RWPE2 (cell line): ENCODE results near the gene EEF2K.
"Not testable (repeated sequence)": the region's sequence is repeated elsewhere in the genome, so short reads cannot be mapped to it uniquely, and the experiment has no call there.

ENCODE experiments used
- ATAC-seq: fragments of 200-7000 bp; cut with Tn5 transposase; 3 replicates; pipeline ENCODE4 v1.9.1; 2021; ENCODE audit warnings: low read depth
- DNase-seq: peaks from one replicate; pipeline ENCODE4 v3.0.0-alpha.2; 2020; ENCODE audit warnings: low spot score
- H3K27ac ChIP-seq: fragments of 450-650 bp; 2 replicates; pipeline ENCODE4 v1.5.1; 2017; ENCODE audit warnings: mild to moderate bottlenecking; ENCODE audit not compliant: poor library complexity, severe bottlenecking
- H3K27me3 ChIP-seq: fragments of 250-450 bp; sonication (Bioruptor Pico); 2 replicates; pipeline ENCODE4 v1.5.1; 2021; ENCODE audit warnings: mild to moderate bottlenecking, moderate library complexity; ENCODE audit not compliant: insufficient read depth, poor library complexity, severe bottlenecking
- H3K36me3 ChIP-seq: fragments of 250-450 bp; sonication (Bioruptor Pico); 2 replicates; pipeline ENCODE4 v1.5.1; 2020; ENCODE audit warnings: low read depth, mild to moderate bottlenecking, moderate library complexity
- H3K4me1 ChIP-seq: fragments of 250-450 bp; sonication (Bioruptor Pico); 2 replicates; pipeline ENCODE4 v1.5.1; 2021; ENCODE audit warnings: mild to moderate bottlenecking, moderate library complexity; ENCODE audit not compliant: insufficient read depth, poor library complexity, severe bottlenecking
- H3K4me3 ChIP-seq: fragments of 250-450 bp; sonication (Bioruptor Pico); 2 replicates; pipeline ENCODE4 v1.5.1; 2021; ENCODE audit warnings: mild to moderate bottlenecking, moderate library complexity; ENCODE audit not compliant: severe bottlenecking
- H3K9me3 ChIP-seq: fragments of 250-450 bp; sonication (Bioruptor Pico); 2 replicates; pipeline ENCODE4 v1.5.1; 2021; ENCODE audit warnings: mild to moderate bottlenecking, moderate library complexity; ENCODE audit not compliant: severe bottlenecking
- TF ChIP-seq, protein P1 (sequence below): fragments of 450-650 bp; IDR thresholded peaks from one replicate; pipeline ENCODE4 v1.5.1; 2017; ENCODE audit warnings: mild to moderate bottlenecking, moderate library complexity; ENCODE audit not compliant: poor library complexity, severe bottlenecking

The EEF2K gene

DNA sequence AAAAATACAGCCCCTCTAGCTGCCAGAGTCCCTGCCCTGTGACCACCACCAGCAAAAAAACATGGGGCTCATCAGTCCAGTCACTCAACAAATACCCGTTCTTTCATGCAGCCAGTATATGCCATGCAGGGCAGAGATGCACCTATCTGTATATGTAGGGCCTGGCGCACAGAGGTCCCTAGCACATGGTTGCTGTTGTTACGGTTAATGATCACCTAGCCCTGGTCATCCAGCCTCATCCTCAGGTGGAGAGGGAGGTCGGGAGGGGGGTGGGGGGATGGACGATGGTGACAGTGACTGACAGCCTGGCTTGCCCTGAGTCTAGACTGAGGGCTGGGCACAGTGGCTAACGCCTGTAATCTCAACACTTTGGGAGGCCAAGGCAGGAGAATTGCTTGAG, 42.3 kb upstream of the EEF2K start:
- no peaks in the 10 kb centered on the region for H3K9me3 ChIP-seq

DNA sequence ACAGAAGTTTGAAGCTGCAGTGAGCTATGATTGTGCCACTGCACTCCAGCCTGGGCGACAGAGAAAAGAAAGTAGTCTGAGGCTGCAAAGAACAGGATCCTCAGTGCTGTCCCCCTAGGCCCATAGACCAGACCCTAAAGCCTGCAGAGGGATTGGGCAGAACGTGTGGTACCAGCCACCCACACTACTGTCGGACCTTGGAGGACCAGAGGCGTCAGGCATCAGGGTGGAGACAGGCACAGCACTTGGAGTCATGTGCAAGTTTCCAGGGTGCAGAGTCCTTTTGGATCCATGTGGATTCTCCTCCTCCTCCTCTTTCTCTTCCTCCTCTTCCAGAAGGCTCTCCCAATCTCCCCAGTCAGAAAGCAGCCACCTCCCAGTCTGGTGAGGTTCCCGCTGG, 41.6 kb upstream of the EEF2K start:
- Histone ChIP-seq H3K4me3 (no peak overlapping the region), H3K9me3 (no peaks in the 10 kb centered on the region), H3K27ac (no peak overlapping the region), H3K4me1 (no peaks in the 10 kb centered on the region), H3K27me3 (peaks cover 16% of the 10 kb centered on the region), H3K36me3 (no peaks in the 10 kb centered on the region)
- TF ChIP-seq, protein P1, sequence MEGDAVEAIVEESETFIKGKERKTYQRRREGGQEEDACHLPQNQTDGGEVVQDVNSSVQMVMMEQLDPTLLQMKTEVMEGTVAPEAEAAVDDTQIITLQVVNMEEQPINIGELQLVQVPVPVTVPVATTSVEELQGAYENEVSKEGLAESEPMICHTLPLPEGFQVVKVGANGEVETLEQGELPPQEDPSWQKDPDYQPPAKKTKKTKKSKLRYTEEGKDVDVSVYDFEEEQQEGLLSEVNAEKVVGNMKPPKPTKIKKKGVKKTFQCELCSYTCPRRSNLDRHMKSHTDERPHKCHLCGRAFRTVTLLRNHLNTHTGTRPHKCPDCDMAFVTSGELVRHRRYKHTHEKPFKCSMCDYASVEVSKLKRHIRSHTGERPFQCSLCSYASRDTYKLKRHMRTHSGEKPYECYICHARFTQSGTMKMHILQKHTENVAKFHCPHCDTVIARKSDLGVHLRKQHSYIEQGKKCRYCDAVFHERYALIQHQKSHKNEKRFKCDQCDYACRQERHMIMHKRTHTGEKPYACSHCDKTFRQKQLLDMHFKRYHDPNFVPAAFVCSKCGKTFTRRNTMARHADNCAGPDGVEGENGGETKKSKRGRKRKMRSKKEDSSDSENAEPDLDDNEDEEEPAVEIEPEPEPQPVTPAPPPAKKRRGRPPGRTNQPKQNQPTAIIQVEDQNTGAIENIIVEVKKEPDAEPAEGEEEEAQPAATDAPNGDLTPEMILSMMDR, result no peak
- no peak for ATAC-seq
- no peak for DNase-seq

More for the DNA sequence above, 42.3 kb upstream of the EEF2K start:
- Histone ChIP-seq H3K4me1 (no peaks in the 10 kb centered on the region), H3K4me3 (no peak overlapping the region), H3K27ac (no peak overlapping the region), H3K36me3 (no peaks in the 10 kb centered on the region), H3K27me3 (peaks cover 16% of the 10 kb centered on the region)
- ATAC-seq (no peak), DNase-seq (no peak)
- TF ChIP-seq, protein P1, result no peak

DNA sequence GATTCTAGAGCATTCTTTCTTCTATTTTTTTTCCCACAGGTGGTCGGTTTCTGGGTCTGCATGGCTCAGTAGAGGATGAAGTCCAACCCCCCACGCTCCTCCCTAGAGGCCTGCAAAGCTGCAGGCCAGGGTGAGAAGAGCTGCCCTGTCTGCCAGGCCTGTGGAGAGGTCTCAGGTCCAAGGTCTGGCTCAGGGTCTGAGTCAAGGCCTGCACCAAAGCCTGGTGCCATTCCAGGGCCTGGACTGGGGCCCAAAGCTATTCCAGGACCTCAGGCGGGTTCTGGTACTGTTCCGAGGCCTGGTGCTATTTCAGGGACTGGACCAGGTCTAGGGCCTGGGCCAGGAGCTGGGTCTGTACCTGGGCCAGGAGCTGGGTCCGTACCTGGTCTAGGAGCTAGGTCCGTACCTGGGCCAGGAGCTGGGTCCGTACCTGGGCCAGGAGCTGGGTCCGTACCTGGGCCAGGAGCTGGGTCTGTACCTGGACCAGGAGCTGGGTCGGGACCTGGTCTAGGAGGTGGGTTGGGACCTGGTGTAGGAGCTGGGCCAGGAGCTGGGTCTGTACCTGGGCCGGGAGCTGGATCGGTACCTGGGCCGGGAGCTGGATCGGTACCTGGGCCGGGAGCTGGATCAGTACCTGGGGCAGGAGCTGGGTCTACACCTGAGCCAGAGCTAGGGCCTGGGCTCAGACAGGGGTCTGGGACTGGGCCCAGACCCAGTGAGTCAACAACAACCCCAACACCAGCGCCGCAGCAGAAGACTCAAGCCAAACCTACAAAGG, 40.4 kb upstream of the EEF2K start:
- ATAC-seq (no peak), DNase-seq (no peak)
- H3K27ac ChIP-seq, result no peak overlapping the region

DNA sequence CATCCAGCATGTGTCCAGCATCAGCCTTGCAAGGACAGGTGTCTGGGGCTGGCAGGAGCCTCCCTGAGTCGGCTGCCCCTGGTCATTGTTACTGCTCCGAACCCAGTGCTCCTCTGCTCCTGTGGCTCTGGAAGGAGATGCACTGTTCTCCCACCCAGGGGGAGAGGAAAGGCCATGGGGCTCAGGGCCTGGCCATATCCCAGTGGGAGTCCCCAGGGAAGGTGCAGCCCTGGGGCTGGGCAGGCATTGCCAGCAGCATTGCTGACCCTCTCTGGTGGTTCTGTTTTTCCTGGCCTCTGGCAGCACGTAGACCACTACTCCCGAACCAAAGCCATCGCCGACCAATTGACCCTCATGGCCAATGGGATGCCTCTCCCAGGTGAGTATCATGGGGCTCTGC, 34.1 kb upstream of the EEF2K start:
- no peak for ATAC-seq
- no peak for DNase-seq
- Histone ChIP-seq H3K4me1 (no peaks in the 10 kb centered on the region), H3K36me3 (no peaks in the 10 kb centered on the region), H3K27me3 (no peaks in the 10 kb centered on the region), H3K9me3 (no peaks in the 10 kb centered on the region), H3K27ac (no peak overlapping the region), H3K4me3 (no peak overlapping the region)
- TF ChIP-seq, protein P1, result no peak

More for the DNA sequence above, 40.4 kb upstream of the EEF2K start:
- Histone ChIP-seq H3K4me1 (no peaks in the 10 kb centered on the region), H3K4me3 (no peak overlapping the region), H3K9me3 (no peaks in the 10 kb centered on the region), H3K27me3 (peaks cover 16% of the 10 kb centered on the region), H3K36me3 (no peaks in the 10 kb centered on the region)
- TF ChIP-seq, protein P1, result no peak

DNA sequence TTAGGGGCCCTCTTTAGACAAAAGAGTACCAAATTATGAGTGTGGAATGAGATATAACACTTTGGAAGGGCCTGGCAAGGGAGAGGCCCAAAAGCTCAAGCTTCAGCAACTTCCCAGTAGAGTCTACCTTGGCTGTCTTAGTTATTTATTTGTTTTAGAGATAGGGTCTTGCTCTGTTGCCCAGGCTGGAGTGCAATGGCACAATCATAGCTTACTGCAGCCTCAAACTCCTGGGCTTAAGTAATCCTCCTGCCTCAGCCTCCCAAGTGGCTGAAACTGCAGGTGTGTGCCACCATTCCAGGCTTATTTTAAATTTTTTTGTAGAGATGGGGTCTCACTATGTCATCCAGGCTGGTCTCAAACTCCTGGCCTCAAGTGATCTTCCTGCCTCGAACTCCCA, 33.4 kb upstream of the EEF2K start:
- not testable (repeated sequence) for DNase-seq, H3K27me3 ChIP-seq, H3K9me3 ChIP-seq, H3K4me1 ChIP-seq, H3K4me3 ChIP-seq, H3K36me3 ChIP-seq, ATAC-seq, H3K27ac ChIP-seq
